HepG2 (cell line): ENCODE measurements around the gene TOM1L2. TPM values are rescaled to one million over a fixed set of nuclear protein-coding genes. Genes with fewer than 3 reads are reported as not detected.

Experiments
- DPF2 ChIP-seq: sonication (generic); formaldehyde crosslinking; IDR thresholded peaks from 2 replicates; pipeline ENCODE4 v1.4.0; 2020; ENCODE audit warnings: mild to moderate bottlenecking, low read depth, missing genetic modification reagents, borderline replicate concordance
- GMEB1 ChIP-seq: sonication (generic); formaldehyde crosslinking; IDR thresholded peaks from 2 replicates; pipeline ENCODE4 v1.5.1; 2020; ENCODE audit warnings: missing genetic modification reagents, mild to moderate bottlenecking, borderline replicate concordance
- PREB ChIP-seq: sonication (generic); formaldehyde crosslinking; IDR thresholded peaks from 2 replicates; pipeline ENCODE4 v1.4.0; 2020; ENCODE audit warnings: missing genetic modification reagents
- RARA ChIP-seq: IDR thresholded peaks from 2 replicates; pipeline ENCODE4 v1.6.1; 2016; ENCODE audit warnings: missing genetic modification reagents, missing compliant biosample characterization
- SMARCE1 ChIP-seq: fragments of 450-650 bp; IDR thresholded peaks from 2 replicates; pipeline ENCODE4 v1.6.1; 2017; ENCODE audit warnings: borderline replicate concordance
- SMYD3 ChIP-seq: sonication (generic); formaldehyde crosslinking; IDR thresholded peaks from 2 replicates; pipeline ENCODE4 v1.8.1; 2023; ENCODE audit warnings: mild to moderate bottlenecking, missing genetic modification reagents
- SNAPC4 ChIP-seq: sonication (generic); formaldehyde crosslinking; IDR thresholded peaks from 2 replicates; pipeline ENCODE4 v1.4.0; 2020; ENCODE audit warnings: mild to moderate bottlenecking, missing genetic modification reagents
- TFAP4 ChIP-seq: sonication (generic); IDR thresholded peaks from 2 replicates; pipeline ENCODE4 v1.6.1; 2016; ENCODE audit warnings: low read depth, borderline replicate concordance
- TP53 ChIP-seq: sonication (generic); formaldehyde crosslinking; conservative IDR thresholded peaks from 2 replicates; pipeline ENCODE4 v1.4.0; 2020; ENCODE audit warnings: missing genetic modification reagents
- ZFP36L1 ChIP-seq: sonication (generic); formaldehyde crosslinking; IDR thresholded peaks from 2 replicates; pipeline ENCODE4 v1.8.0; 2022; ENCODE audit warnings: mild to moderate bottlenecking, missing genetic modification reagents, moderate library complexity
- ZHX2 ChIP-seq, 2 experiments: sonication (generic) in 1 of 2; formaldehyde crosslinking in 1 of 2; IDR thresholded peaks; 2 replicates each; pipeline versions ENCODE4 v1.6.1 to v1.9.0; 2014 to 2022; ENCODE audit warnings: antibody characterized with exemption in 1 of 2, borderline replicate concordance in 1 of 2, inconsistent platforms in 1 of 2, low read depth in 1 of 2, missing genetic modification reagents in 1 of 2
- polyA plus RNA-seq, 8 experiments: library from polyadenylated mRNA; depleted of rRNA in 3 of 8; stranded (reverse) in 7 of 8; unstranded in 1 of 8; fragments of >200 nt; fragmentation: Illumina TruSeq in 4 of 8; extraction: Trizol in 4 of 8; gene quantifications; 2 replicates each; pipeline versions ENCODE4 v1.2.1 to v1.2.3, GENCODE V29; 2011 to 2016; ENCODE audit warnings: low read depth in 4 of 8, missing spikeins in 1 of 8, mixed read lengths in 1 of 8; ENCODE audit not compliant: insufficient read depth in 1 of 8
- total RNA-seq, 5 experiments: library from RNA; depleted of rRNA; stranded (reverse); fragments of >200 nt; fragmentation: Illumina TruSeq; extraction: Trizol; gene quantifications; 2 replicates each; pipeline ENCODE4 v1.2.3, GENCODE V29; 2016; ENCODE audit warnings: low read depth in 1 of 5

Gene TOM1L2
- total and polyA plus RNA-seq, 2 of the 13 experiments (the other 11 are each of a cell fraction or from before 2014, with no cell fraction given), result 4.7 to 7.4 TPM

GRCh38 chr17:17837966-17838962, 133.9 kb downstream of the TOM1L2 start (continued):
- TF ChIP-seq SNAPC4 (CRISPR knock-in tag), result peak; percentile 29; the same call in 1 of the 2 replicates
- no peak for TF ChIP-seq PREB (CRISPR knock-in tag)
- TF ChIP-seq ZFP36L1 (CRISPR knock-in tag), result no peak
- TF ChIP-seq SMYD3 (CRISPR knock-in tag), result 0 out of 2 replicates have a peak, but pooled peaks have one; percentile 42
- 0 out of 2 replicates have a peak, but pooled peaks have one; percentile 18 for TF ChIP-seq RARA (CRISPR knock-in tag)
- TF ChIP-seq ZHX2 (IDR thresholded peaks at IDR 0.05; ENCODE audit: low read depth), result 0 out of 2 replicates have a peak, but pooled peaks have one; percentile 19
- TF ChIP-seq ZHX2 (CRISPR knock-in tag; IDR thresholded peaks at IDR 0.05; ENCODE audit: borderline replicate concordance), result no peak
- peak; percentile 24; the same call in 1 of the 2 replicates for TF ChIP-seq TFAP4
- TF ChIP-seq SMARCE1, result no peak
- TF ChIP-seq DPF2, result no peak
- no peak for TF ChIP-seq GMEB1 (CRISPR knock-in tag)
- no peak for TF ChIP-seq TP53
